SK-N-SH (cell line): ENCODE measurements around the gene CFAP221. TPM values are rescaled to one million over a fixed set of nuclear protein-coding genes. Genes with fewer than 3 reads are reported as not detected.

ENCODE experiments used
- CTCF ChIA-PET: fragments of 300-600, 350-600 bp; formaldehyde crosslinking; extraction: SDS; loops from one replicate; lab custom pipeline; 2021; lab: Yijun Ruan, JAX
- POLR2A ChIA-PET: fragments of 350-600 bp; sonication (Branson Sonifier 250); formaldehyde crosslinking; extraction: SDS; loops from one replicate; lab custom pipeline; 2020; ENCODE audit warnings: antibody characterized with exemption, inconsistent platforms; lab: Yijun Ruan, JAX
- DNase-seq: peaks from one replicate; pipeline ENCODE4 v3.0.0; 2012
- H2AFZ ChIP-seq: fragments of 200-600 bp; sonication (generic); 2 replicates; pipeline ENCODE4 v1.8.1; 2016; ENCODE audit warnings: antibody characterized with exemption, mild to moderate bottlenecking, low read depth
- H3F3A ChIP-seq: fragments of 200-600 bp; sonication (generic); replicated peaks from 2 replicates; pipeline ENCODE3; 2016; ENCODE audit warnings: antibody characterized with exemption, mild to moderate bottlenecking; ENCODE audit not compliant: insufficient read depth
- H3K27ac ChIP-seq, 2 experiments: fragments of 200-500 bp in 1 of 2; fragments of 200-600 bp in 1 of 2; sonication (Bioruptor generic) in 1 of 2; sonication (generic), shearing (Covaris generic) in 1 of 2; 2 replicates each; pipeline versions ENCODE4 v1.5.1 to v1.6.1; 2014 to 2016; ENCODE audit warnings: low read depth in 2 of 2, inconsistent platforms in 1 of 2, low read length in 1 of 2, mild to moderate bottlenecking in 1 of 2, mixed read lengths in 1 of 2
- H3K27me3 ChIP-seq: fragments of 200-600 bp; sonication (generic), shearing (Covaris generic); 2 replicates; pipeline ENCODE4 v1.6.1; 2016; ENCODE audit warnings: mixed run types; ENCODE audit not compliant: insufficient read depth
- H3K36me3 ChIP-seq, 2 experiments: fragments of 200-500 bp in 1 of 2; fragments of 200-600 bp in 1 of 2; sonication (Bioruptor generic) in 1 of 2; sonication (generic) in 1 of 2; replicated peaks in 1 of 2; 2 replicates each; pipeline versions ENCODE3 to v1.5.1; 2014 to 2016; ENCODE audit warnings: low read length in 1 of 2, mild to moderate bottlenecking in 1 of 2; ENCODE audit not compliant: insufficient read depth in 2 of 2, control insufficient read depth in 1 of 2
- H3K4me1 ChIP-seq, 2 experiments: fragments of 200-500 bp in 1 of 2; fragments of 200-600 bp in 1 of 2; sonication (Bioruptor generic) in 1 of 2; sonication (generic), shearing (Covaris generic) in 1 of 2; 2 replicates each; pipeline versions ENCODE4 v1.5.1 to v1.6.1; 2014 to 2016; ENCODE audit warnings: low read depth in 1 of 2, low read length in 1 of 2, mixed run types in 1 of 2; ENCODE audit not compliant: insufficient read depth in 2 of 2, control insufficient read depth in 1 of 2
- H3K4me2 ChIP-seq: fragments of 200-600 bp; sonication (generic), shearing (Covaris generic); 2 replicates; pipeline ENCODE4 v1.6.1; 2017; ENCODE audit warnings: mixed run types
- H3K4me3 ChIP-seq, 2 experiments: fragments of 200-500 bp in 1 of 2; fragments of 200-600 bp in 1 of 2; sonication (Bioruptor generic) in 1 of 2; sonication (generic), shearing (Covaris generic) in 1 of 2; 2 replicates each; pipeline versions ENCODE4 v1.5.1 to v1.8.1; 2014 to 2016; ENCODE audit warnings: low read depth in 2 of 2, inconsistent platforms in 1 of 2, low read length in 1 of 2, mild to moderate bottlenecking in 1 of 2, mixed read lengths in 1 of 2, moderate library complexity in 1 of 2
- H3K79me2 ChIP-seq: fragments of 200-600 bp; sonication (generic); 2 replicates; pipeline ENCODE4 v1.8.1; 2017; ENCODE audit warnings: mild to moderate bottlenecking; ENCODE audit not compliant: insufficient read depth
- H3K9ac ChIP-seq: fragments of 200-600 bp; sonication (generic); 2 replicates; pipeline ENCODE4 v1.6.1; 2017; ENCODE audit warnings: mixed run types
- H3K9me2 ChIP-seq: fragments of 200-600 bp; sonication (generic); 2 replicates; pipeline ENCODE4 v1.6.1; 2017; ENCODE audit warnings: mixed run types
- H3K9me3 ChIP-seq: fragments of 200-600 bp; sonication (generic); 2 replicates; pipeline ENCODE4 v1.6.1; 2017; ENCODE audit warnings: mixed run types, mild to moderate bottlenecking, moderate library complexity
- H4K20me1 ChIP-seq: fragments of 200-600 bp; sonication (generic); 2 replicates; pipeline ENCODE4 v1.6.1; 2017; ENCODE audit warnings: mild to moderate bottlenecking, mixed run types; ENCODE audit not compliant: insufficient read depth
- ELF1 ChIP-seq: IDR thresholded peaks from 2 replicates; pipeline ENCODE4 v1.4.0; 2012
- EP300 ChIP-seq, 2 experiments: IDR thresholded peaks; 2 replicates each; pipeline versions ENCODE4 v1.4.0 to v1.6.1; 2012; ENCODE audit warnings: borderline replicate concordance in 1 of 2, low read depth in 1 of 2, low read length in 1 of 2
- EZH2phosphoT487 ChIP-seq: fragments of 200-600 bp; sonication (generic); IDR thresholded peaks from 2 replicates; pipeline ENCODE4 v1.6.1; 2017; ENCODE audit warnings: low read depth, mixed run types, mild to moderate bottlenecking, antibody characterized with exemption, moderate library complexity, borderline replicate concordance
- FOSL2 ChIP-seq: IDR thresholded peaks from 2 replicates; pipeline ENCODE4 v1.4.0; 2012; ENCODE audit warnings: low read depth, mild to moderate bottlenecking, moderate library complexity, borderline replicate concordance
- JUND ChIP-seq: IDR thresholded peaks from 2 replicates; pipeline ENCODE4 v1.4.0; 2012
- MEF2A ChIP-seq: IDR thresholded peaks from 2 replicates; pipeline ENCODE4 v1.4.0; 2012; ENCODE audit warnings: low read depth, borderline replicate concordance
- NFIC ChIP-seq: IDR thresholded peaks from 2 replicates; pipeline ENCODE4 v1.4.0; 2012; ENCODE audit warnings: borderline replicate concordance
- NRF1 ChIP-seq: IDR thresholded peaks from 2 replicates; pipeline ENCODE4 v1.6.1; 2012; ENCODE audit warnings: low read depth, mild to moderate bottlenecking, low read length
- POLR2AphosphoS5 ChIP-seq: IDR thresholded peaks from 2 replicates; pipeline ENCODE4 v1.6.1; 2012; ENCODE audit warnings: low read depth, low read length
- RCOR1 ChIP-seq: fragments of 150-350 bp; IDR thresholded peaks from 2 replicates; pipeline ENCODE4 v1.6.1; 2017; ENCODE audit warnings: antibody characterized with exemption, low read length
- SIN3A ChIP-seq: IDR thresholded peaks from 2 replicates; pipeline ENCODE4 v1.6.1; 2012; ENCODE audit warnings: low read depth, mild to moderate bottlenecking, low read length, moderate library complexity, borderline replicate concordance
- WGBS: methylation state at CpG from one replicate; pipeline ENCODE4 v1.1.6; 2017; ENCODE audit warnings: low lambda C conversion rate; 5-methylcytosine and 5-hydroxymethylcytosine counted together
- polyA plus RNA-seq, 3 experiments: library from polyadenylated mRNA; depleted of rRNA; stranded (reverse); fragments of >200 nt; gene quantifications; 2 replicates each; pipeline ENCODE4 v1.2.3, GENCODE V29; 2012
- TF ChIP-seq, protein P1 (sequence below): fragments of 150-350 bp; IDR thresholded peaks from 2 replicates; pipeline ENCODE4 v1.6.1; 2017; ENCODE audit warnings: antibody characterized with exemption, low read length, low read depth, borderline replicate concordance
- TF ChIP-seq, protein P2 (sequence below): fragments of 150-350 bp; IDR thresholded peaks from 2 replicates; pipeline ENCODE4 v1.6.1; 2016; ENCODE audit warnings: mild to moderate bottlenecking, low read depth, low read length
- TF ChIP-seq, protein P3 (sequence below): fragments of 200-600 bp; sonication (generic); IDR thresholded peaks from 2 replicates; pipeline ENCODE4 v1.6.1; 2017; ENCODE audit warnings: antibody characterized with exemption, mild to moderate bottlenecking, moderate library complexity
- TF ChIP-seq, protein P4 (sequence below): IDR thresholded peaks from 2 replicates; pipeline ENCODE4 v1.6.1; 2012; ENCODE audit warnings: mild to moderate bottlenecking, low read depth, low read length, moderate library complexity
- TF ChIP-seq, protein P5 (sequence below): IDR thresholded peaks from 2 replicates; pipeline ENCODE4 v1.4.0; 2012; ENCODE audit warnings: low read depth, borderline replicate concordance

CFAP221 gene
- polyA plus RNA-seq, 1 of the 3 experiments (the other 2 are of a cell fraction) = 0.12 TPM

DNA sequence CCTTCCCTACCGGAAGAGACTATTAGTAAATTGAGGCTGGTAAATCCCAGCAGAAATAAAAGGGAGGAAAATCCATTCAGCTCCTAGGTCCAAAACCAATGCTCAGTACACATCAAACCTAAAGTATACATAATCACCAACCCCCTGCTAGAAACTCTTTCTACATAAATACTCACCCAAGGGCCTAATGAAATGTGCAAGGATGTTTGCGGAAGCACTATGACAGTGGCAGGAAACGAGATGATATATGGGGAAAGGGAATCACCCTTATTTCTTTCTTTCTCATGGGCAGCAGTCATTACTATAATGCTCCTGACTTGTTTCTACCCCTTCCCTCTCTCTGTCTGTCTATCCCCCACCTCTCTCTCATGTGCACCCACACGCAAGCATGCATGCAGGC lies 18.6 kb upstream of the CFAP221 start:
- Histone ChIP-seq H3K27me3 (peaks cover 39% of the 10 kb centered on the region), H3K9me3 (no peaks in the 10 kb centered on the region), H4K20me1 (no peaks in the 10 kb centered on the region), H3K4me3 (no peak overlapping the region), H3F3A (no peaks in the 10 kb centered on the region), H3K36me3 (no peaks in the 10 kb centered on the region), H3K9ac (no peak overlapping the region), H3K9me2 (no peaks in the 10 kb centered on the region), H3K4me2 (no peak overlapping the region), H3K79me2 (no peaks in the 10 kb centered on the region), H3K4me1 (peaks cover 0 to 9% of the 10 kb centered on the region in 2 experiments; a peak in 2 of 4 replicates), H2AFZ (no peak overlapping the region), H3K27ac (no peak overlapping the region)
- no peak for DNase-seq
- TF ChIP-seq MEF2A = no peak
- no peak for TF ChIP-seq FOSL2
- TF ChIP-seq, protein P1, sequence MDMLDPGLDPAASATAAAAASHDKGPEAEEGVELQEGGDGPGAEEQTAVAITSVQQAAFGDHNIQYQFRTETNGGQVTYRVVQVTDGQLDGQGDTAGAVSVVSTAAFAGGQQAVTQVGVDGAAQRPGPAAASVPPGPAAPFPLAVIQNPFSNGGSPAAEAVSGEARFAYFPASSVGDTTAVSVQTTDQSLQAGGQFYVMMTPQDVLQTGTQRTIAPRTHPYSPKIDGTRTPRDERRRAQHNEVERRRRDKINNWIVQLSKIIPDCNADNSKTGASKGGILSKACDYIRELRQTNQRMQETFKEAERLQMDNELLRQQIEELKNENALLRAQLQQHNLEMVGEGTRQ = no peak
- TF ChIP-seq EZH2phosphoT487 = no peak
- TF ChIP-seq EP300 (IDR thresholded peaks at IDR 0.05; ENCODE audit: borderline replicate concordance in 1 of 2, low read depth in 1 of 2, low read length in 1 of 2) = no peak
- TF ChIP-seq, protein P2, sequence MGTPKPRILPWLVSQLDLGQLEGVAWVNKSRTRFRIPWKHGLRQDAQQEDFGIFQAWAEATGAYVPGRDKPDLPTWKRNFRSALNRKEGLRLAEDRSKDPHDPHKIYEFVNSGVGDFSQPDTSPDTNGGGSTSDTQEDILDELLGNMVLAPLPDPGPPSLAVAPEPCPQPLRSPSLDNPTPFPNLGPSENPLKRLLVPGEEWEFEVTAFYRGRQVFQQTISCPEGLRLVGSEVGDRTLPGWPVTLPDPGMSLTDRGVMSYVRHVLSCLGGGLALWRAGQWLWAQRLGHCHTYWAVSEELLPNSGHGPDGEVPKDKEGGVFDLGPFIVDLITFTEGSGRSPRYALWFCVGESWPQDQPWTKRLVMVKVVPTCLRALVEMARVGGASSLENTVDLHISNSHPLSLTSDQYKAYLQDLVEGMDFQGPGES = no peak
- no peak for TF ChIP-seq SIN3A
- TF ChIP-seq, protein P3, sequence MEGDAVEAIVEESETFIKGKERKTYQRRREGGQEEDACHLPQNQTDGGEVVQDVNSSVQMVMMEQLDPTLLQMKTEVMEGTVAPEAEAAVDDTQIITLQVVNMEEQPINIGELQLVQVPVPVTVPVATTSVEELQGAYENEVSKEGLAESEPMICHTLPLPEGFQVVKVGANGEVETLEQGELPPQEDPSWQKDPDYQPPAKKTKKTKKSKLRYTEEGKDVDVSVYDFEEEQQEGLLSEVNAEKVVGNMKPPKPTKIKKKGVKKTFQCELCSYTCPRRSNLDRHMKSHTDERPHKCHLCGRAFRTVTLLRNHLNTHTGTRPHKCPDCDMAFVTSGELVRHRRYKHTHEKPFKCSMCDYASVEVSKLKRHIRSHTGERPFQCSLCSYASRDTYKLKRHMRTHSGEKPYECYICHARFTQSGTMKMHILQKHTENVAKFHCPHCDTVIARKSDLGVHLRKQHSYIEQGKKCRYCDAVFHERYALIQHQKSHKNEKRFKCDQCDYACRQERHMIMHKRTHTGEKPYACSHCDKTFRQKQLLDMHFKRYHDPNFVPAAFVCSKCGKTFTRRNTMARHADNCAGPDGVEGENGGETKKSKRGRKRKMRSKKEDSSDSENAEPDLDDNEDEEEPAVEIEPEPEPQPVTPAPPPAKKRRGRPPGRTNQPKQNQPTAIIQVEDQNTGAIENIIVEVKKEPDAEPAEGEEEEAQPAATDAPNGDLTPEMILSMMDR = no peak
- TF ChIP-seq ELF1 = no peak
- no peak for TF ChIP-seq NFIC
- TF ChIP-seq, protein P4, sequence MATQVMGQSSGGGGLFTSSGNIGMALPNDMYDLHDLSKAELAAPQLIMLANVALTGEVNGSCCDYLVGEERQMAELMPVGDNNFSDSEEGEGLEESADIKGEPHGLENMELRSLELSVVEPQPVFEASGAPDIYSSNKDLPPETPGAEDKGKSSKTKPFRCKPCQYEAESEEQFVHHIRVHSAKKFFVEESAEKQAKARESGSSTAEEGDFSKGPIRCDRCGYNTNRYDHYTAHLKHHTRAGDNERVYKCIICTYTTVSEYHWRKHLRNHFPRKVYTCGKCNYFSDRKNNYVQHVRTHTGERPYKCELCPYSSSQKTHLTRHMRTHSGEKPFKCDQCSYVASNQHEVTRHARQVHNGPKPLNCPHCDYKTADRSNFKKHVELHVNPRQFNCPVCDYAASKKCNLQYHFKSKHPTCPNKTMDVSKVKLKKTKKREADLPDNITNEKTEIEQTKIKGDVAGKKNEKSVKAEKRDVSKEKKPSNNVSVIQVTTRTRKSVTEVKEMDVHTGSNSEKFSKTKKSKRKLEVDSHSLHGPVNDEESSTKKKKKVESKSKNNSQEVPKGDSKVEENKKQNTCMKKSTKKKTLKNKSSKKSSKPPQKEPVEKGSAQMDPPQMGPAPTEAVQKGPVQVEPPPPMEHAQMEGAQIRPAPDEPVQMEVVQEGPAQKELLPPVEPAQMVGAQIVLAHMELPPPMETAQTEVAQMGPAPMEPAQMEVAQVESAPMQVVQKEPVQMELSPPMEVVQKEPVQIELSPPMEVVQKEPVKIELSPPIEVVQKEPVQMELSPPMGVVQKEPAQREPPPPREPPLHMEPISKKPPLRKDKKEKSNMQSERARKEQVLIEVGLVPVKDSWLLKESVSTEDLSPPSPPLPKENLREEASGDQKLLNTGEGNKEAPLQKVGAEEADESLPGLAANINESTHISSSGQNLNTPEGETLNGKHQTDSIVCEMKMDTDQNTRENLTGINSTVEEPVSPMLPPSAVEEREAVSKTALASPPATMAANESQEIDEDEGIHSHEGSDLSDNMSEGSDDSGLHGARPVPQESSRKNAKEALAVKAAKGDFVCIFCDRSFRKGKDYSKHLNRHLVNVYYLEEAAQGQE = no peak
- TF ChIP-seq POLR2AphosphoS5 = no peak
- TF ChIP-seq, protein P5, sequence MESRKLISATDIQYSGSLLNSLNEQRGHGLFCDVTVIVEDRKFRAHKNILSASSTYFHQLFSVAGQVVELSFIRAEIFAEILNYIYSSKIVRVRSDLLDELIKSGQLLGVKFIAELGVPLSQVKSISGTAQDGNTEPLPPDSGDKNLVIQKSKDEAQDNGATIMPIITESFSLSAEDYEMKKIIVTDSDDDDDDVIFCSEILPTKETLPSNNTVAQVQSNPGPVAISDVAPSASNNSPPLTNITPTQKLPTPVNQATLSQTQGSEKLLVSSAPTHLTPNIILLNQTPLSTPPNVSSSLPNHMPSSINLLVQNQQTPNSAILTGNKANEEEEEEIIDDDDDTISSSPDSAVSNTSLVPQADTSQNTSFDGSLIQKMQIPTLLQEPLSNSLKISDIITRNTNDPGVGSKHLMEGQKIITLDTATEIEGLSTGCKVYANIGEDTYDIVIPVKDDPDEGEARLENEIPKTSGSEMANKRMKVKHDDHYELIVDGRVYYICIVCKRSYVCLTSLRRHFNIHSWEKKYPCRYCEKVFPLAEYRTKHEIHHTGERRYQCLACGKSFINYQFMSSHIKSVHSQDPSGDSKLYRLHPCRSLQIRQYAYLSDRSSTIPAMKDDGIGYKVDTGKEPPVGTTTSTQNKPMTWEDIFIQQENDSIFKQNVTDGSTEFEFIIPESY = no peak
- no peak for TF ChIP-seq JUND
- no peak for TF ChIP-seq NRF1
- TF ChIP-seq RCOR1 = no peak
- 73% methylated on average over 4 of the region's 4 CpGs for WGBS
- CTCF ChIA-PET = interaction anchor here (1.0 kb wide), 1 partner anchor 16 kb away, joined by 3 read pairs; no protein-coding TSS in a partner anchor
- POLR2A ChIA-PET = no interaction called here
